ENCODE data around the gene AUTS2.

Gene AUTS2

GRCh38 chr7:70243443-70243842, 645.2 kb downstream of the AUTS2 start:
- DNase-seq (ENCODE audit: low spot score) = no peak
- TF ChIP-seq, protein P1, sequence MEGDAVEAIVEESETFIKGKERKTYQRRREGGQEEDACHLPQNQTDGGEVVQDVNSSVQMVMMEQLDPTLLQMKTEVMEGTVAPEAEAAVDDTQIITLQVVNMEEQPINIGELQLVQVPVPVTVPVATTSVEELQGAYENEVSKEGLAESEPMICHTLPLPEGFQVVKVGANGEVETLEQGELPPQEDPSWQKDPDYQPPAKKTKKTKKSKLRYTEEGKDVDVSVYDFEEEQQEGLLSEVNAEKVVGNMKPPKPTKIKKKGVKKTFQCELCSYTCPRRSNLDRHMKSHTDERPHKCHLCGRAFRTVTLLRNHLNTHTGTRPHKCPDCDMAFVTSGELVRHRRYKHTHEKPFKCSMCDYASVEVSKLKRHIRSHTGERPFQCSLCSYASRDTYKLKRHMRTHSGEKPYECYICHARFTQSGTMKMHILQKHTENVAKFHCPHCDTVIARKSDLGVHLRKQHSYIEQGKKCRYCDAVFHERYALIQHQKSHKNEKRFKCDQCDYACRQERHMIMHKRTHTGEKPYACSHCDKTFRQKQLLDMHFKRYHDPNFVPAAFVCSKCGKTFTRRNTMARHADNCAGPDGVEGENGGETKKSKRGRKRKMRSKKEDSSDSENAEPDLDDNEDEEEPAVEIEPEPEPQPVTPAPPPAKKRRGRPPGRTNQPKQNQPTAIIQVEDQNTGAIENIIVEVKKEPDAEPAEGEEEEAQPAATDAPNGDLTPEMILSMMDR (IDR thresholded peaks at IDR 0.05; ENCODE audit: extremely low read depth, missing control alignments) = no peak

- DNase-seq (ENCODE audit: low spot score) = no peak
- TF ChIP-seq, protein P1 (IDR thresholded peaks at IDR 0.05; ENCODE audit: extremely low read depth, missing control alignments) = no peak
These were observed 659.6 kb downstream of the AUTS2 start for GRCh38 chr7:70257921-70258320.

DNA sequence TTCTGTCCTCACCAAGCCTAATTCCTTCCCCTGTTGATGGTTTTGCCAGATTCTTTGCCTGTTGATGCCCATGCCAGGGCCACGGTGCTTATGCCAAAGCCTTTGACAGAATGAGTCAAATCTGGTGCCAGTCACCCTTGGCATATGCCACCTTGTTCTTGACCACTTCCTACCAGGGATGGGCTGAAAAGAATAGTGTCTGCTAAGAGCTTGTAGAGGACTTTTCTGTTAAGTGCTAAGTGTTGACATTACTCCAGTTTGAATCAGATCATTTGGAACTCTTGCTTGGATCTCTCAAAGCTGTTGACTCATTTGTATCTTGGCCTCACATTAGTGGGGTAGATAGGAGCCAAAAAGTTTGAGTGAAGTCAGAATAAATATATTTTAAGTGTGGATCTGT, 661.2 kb downstream of the AUTS2 start:
- TF ChIP-seq, protein P1 (IDR thresholded peaks at IDR 0.05; ENCODE audit: extremely low read depth, missing control alignments) = no peak
- DNase-seq (ENCODE audit: low spot score) = no peak

DNA sequence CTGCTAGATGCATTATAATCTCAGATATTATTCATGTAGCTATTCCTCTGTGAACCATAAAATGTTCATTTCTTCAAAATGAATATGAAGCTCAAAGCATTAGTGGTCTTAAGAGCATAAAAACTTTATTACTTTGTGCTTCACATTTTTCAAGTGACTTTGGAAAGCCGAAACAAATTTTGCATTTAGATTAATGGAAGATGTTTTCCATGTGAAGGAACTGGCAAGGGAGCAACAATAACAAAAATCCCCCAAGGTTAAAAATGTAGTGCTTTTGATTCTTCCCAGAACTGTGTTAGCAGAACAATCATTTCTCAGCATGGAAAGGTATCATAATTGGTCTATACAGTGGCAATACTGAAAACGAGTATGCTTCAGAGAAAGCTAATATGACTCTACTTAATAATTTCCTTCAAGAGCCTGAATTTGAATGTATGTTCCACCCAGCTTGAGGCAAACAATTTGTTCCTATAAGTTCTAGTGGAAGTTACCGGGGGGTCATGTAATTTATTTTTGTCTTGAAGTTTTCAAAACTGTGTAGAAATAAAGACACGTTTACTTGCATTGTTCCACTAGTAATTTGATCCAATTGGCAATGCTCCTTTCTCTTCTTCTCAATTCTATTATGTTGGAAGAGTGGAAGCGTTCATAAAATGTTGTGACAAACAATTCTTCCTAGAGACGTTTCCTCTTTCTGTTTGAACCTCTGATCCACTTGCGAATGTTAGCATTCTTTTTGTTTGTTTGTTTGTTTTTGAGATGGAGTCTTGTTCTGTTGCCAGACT, 665.4 kb downstream of the AUTS2 start:
- TF ChIP-seq, protein P1 (IDR thresholded peaks at IDR 0.05; ENCODE audit: extremely low read depth, missing control alignments) = no peak
- DNase-seq (ENCODE audit: low spot score) = no peak

DNA sequence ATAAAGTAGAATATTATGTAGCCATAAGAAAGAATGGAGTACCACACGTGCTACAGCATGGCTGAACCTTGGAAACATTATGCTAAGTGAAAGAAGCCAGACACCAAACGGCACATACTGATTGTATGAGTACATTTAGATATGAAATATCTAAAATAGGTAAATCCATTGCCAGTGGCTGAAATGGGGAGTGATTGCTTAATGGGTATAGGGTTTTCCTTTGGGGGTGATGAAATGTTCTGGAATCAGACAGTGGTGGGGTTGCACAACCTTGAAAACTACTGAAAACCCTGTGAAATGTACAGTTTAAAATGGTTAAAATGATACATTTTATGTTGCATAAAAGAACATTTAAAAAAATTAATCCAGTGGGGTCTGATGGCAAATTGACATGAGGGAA, 667.9 kb downstream of the AUTS2 start:
- DNase-seq (ENCODE audit: low spot score) = no peak
- TF ChIP-seq, protein P1 (IDR thresholded peaks at IDR 0.05; ENCODE audit: extremely low read depth, missing control alignments) = no peak

- DNase-seq (ENCODE audit: low spot score) = no peak
- TF ChIP-seq, protein P1 (IDR thresholded peaks at IDR 0.05; ENCODE audit: extremely low read depth, missing control alignments) = no peak
These were observed 669.3 kb downstream of the AUTS2 start for GRCh38 chr7:70267381-70268120.

- DNase-seq (ENCODE audit: low spot score) = no peak
- TF ChIP-seq, protein P1 (IDR thresholded peaks at IDR 0.05; ENCODE audit: extremely low read depth, missing control alignments) = no peak
These were observed 669.9 kb downstream of the AUTS2 start for GRCh38 chr7:70268179-70268578.
